Right atrium auricular region (tissue), 2 donors: ENCODE measurements around the gene PTBP3. TPM values are rescaled to one million over a fixed set of nuclear protein-coding genes. Genes with fewer than 3 reads are reported as not detected.

ENCODE experiments used
- DNase-seq: peaks from one replicate; pipeline ENCODE4 v3.0.0-alpha.2; 2019; ENCODE audit warnings: low spot score
- H3K27ac ChIP-seq, 2 donors: fragments of 200-600 bp; sonication (generic); 1 replicate in 1 of 2; 2 replicates in 1 of 2; pipeline ENCODE4 v1.5.1; 2016 to 2019
- H3K27me3 ChIP-seq, 2 donors: fragments of 200-600 bp; sonication (generic); one replicate each; pipeline versions ENCODE4 v1.5.1 to v1.6.0; 2017 to 2019
- H3K36me3 ChIP-seq: fragments of 200-600 bp; sonication (generic); one replicate; pipeline ENCODE4 v1.5.1; 2016
- H3K4me1 ChIP-seq, 2 donors: fragments of 200-600 bp; sonication (generic); one replicate each; pipeline versions ENCODE4 v1.5.1 to v1.6.0; 2017 to 2019
- H3K4me3 ChIP-seq, 2 donors: fragments of 200-600 bp; sonication (generic); 1 replicate in 1 of 2; 2 replicates in 1 of 2; pipeline ENCODE4 v1.5.1; 2017 to 2019; ENCODE audit warnings: mild to moderate bottlenecking in 1 of 2, moderate library complexity in 1 of 2
- H3K9me3 ChIP-seq, 2 donors: fragments of 200-600 bp; sonication (generic); one replicate each; pipeline ENCODE4 v1.5.1; 2019
- CTCF ChIP-seq, 2 donors: fragments of 200-600 bp; sonication (generic); IDR thresholded peaks; one replicate each; pipeline ENCODE4 v1.5.1; 2019; ENCODE audit warnings: antibody characterized with exemption in 2 of 2
- total RNA-seq, 2 donors: library from RNA; depleted of rRNA; stranded (reverse); fragments of >200 nt; gene quantifications; one replicate each; pipeline ENCODE4 v1.1.0, GENCODE V29; 2016

PTBP3 gene
- total RNA-seq, 2 donors from 2014 or later: 11.6 to 18.2 TPM

- DNase-seq: no peak
- no peak overlapping the region for H3K4me3 ChIP-seq
- H3K4me1 ChIP-seq: no peaks in the 10 kb centered on the region
- H3K27me3 ChIP-seq: no peaks in the 10 kb centered on the region
- H3K27ac ChIP-seq: no peak overlapping the region
- no peaks in the 10 kb centered on the region for H3K36me3 ChIP-seq
- no peak for TF ChIP-seq CTCF (IDR thresholded peaks at IDR 0.05)
- H3K9me3 ChIP-seq: peaks cover 0 to 5% of the 10 kb centered on the region in 2 donors
Observed at GRCh38 chr9:112328545-112328944, 4.9 kb downstream of the PTBP3 start.

GRCh38 chr9:112327718-112328450 lies 5.5 kb downstream of the PTBP3 start:
- H3K36me3 ChIP-seq: peaks cover 1% of the 10 kb centered on the region
- no peaks in the 10 kb centered on the region for H3K4me1 ChIP-seq
- H3K4me3 ChIP-seq: no peak overlapping the region
- peaks cover 0 to 8% of the 10 kb centered on the region in 2 donors for H3K9me3 ChIP-seq
- no peak overlapping the region for H3K27ac ChIP-seq
- no peaks in the 10 kb centered on the region for H3K27me3 ChIP-seq
- no peak for DNase-seq
- no peak for TF ChIP-seq CTCF (IDR thresholded peaks at IDR 0.05)

- DNase-seq: no peak
- Histone ChIP-seq H3K36me3 (peaks cover 5% of the 10 kb centered on the region), H3K27ac (no peak overlapping the region), H3K4me1 (no peaks in the 10 kb centered on the region), H3K9me3 (peaks cover 0 to 8% of the 10 kb centered on the region in 2 donors), H3K4me3 (no peak overlapping the region), H3K27me3 (no peaks in the 10 kb centered on the region)
- no peak for TF ChIP-seq CTCF (IDR thresholded peaks at IDR 0.05)
Observed at GRCh38 chr9:112326194-112326593, 7.2 kb downstream of the PTBP3 start.

- peaks cover 5% of the 10 kb centered on the region for H3K36me3 ChIP-seq
- H3K4me3 ChIP-seq: no peak overlapping the region
- H3K9me3 ChIP-seq: peaks cover 0 to 8% of the 10 kb centered on the region in 2 donors
- no peak for TF ChIP-seq CTCF (IDR thresholded peaks at IDR 0.05)
- H3K4me1 ChIP-seq: no peaks in the 10 kb centered on the region
- no peaks in the 10 kb centered on the region for H3K27me3 ChIP-seq
- H3K27ac ChIP-seq: no peak overlapping the region
- no peak for DNase-seq
Observed at GRCh38 chr9:112325600-112325999, 7.8 kb downstream of the PTBP3 start.

- H3K4me3 ChIP-seq: no peak overlapping the region
- no peaks in the 10 kb centered on the region for H3K27me3 ChIP-seq
- DNase-seq: no peak
- peaks cover 5% of the 10 kb centered on the region for H3K36me3 ChIP-seq
- no peaks in the 10 kb centered on the region for H3K4me1 ChIP-seq
- H3K9me3 ChIP-seq: peaks cover 0 to 8% of the 10 kb centered on the region in 2 donors
- H3K27ac ChIP-seq: no peak overlapping the region
- no peak for TF ChIP-seq CTCF (IDR thresholded peaks at IDR 0.05)
Observed at GRCh38 chr9:112325127-112325526, 8.3 kb downstream of the PTBP3 start.
